ENCODE data around the gene CASP2.

CASP2 gene

DNA sequence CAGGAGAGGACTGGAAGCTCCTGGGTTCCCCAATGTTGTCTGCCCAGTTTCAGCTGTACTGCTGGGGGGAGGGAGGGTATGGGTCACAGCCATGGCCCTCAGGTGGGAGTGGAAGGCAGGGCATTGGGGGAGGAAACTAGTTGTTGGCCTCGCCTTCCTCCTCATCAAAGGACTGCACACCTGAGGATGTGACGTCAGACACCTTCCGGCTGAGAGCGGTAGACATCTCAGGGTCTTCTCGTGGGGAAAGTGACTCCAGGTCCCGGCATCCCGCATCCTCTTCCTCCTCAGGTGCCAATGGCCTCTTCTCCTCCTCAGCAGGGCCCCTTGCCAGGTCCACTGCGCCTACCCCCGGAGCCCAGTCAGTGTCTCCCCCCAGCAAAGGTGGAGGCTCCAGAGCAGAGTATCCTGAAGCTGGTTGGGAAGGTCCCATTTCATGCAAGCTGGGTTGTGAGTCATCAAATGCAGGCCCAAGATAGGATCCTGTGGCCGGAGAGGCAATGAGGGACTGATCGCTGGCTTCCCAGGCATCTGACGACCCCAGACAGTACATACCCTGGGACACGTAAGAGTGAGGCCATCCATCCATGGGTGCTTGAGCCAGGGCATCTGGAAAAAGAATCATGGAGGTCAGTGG lies 68.4 kb downstream of the CASP2 start:
- no peak overlapping the region for H3K27ac ChIP-seq (ENCODE audit: low read length)
- no peaks in the 10 kb centered on the region for H3K4me1 ChIP-seq (ENCODE audit: low read length)
- no peak overlapping the region for H3K4me3 ChIP-seq (ENCODE audit: low read length)
- H4K20me1 ChIP-seq (ENCODE audit: insufficient read depth, low read length) = no peaks in the 10 kb centered on the region
- H3K36me3 ChIP-seq (replicated peaks; ENCODE audit: low read depth, low read length) = no peaks in the 10 kb centered on the region
- no peaks in the 10 kb centered on the region for H3K79me2 ChIP-seq (ENCODE audit: low read length)
- H2AFZ ChIP-seq (ENCODE audit: low read depth, low read length) = no peak overlapping the region
- no peaks in the 10 kb centered on the region for H3K9me3 ChIP-seq (ENCODE audit: insufficient read depth, low read length)
- no peak overlapping the region for H3K4me2 ChIP-seq (ENCODE audit: low read length)
- peaks cover 15% of the 10 kb centered on the region for H3K27me3 ChIP-seq (ENCODE audit: low read depth, low read length)
- TF ChIP-seq EZH2phosphoT487 (IDR thresholded peaks at IDR 0.05; ENCODE audit: low read depth) (no peak), CTCF (IDR thresholded peaks at IDR 0.05; ENCODE audit: low read depth, low read length) (no peak)
- H3K9ac ChIP-seq (ENCODE audit: low read length) = no peak overlapping the region
